Measurements from ENCODE around the gene PIGT.
A peak's percentile ranks its signal among the peaks of the same experiment; 100 is the strongest.

Gene PIGT

DNA sequence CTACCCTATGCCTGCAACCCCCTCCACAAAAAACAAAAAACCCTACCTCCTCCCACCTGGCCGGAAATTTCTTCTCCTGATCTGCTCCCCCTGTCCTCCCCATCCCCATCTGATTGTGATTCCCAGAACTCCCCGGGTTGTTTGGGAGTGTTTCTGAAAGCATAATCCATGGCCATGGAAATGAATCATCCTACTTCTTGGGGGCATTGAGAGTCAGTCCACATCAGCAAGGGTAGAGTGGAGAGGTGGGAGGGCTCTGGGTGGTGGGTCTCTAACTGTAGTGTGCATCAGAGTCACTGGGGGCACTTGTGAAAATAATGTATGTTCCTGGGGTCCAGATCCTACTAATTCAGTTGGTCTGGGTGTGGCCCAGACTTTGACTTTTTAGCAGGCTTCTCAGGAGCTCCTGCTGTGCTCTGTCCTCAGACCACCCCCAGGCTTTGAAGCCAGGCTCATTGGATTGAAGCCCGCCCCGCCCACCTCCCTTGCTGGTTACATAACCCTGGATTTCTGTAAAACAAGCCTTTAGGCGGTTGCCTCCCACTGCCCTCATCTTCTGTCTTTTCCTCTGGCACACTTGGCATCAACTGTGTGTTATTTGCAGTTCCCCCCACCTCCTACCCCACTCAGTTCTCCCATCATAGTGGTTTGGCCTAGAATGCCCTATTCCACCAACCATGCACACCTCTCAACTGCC lies 10.5 kb downstream of the PIGT start:
- no peak overlapping the region for H3K27ac ChIP-seq
- DNase-seq (ENCODE audit: low read depth, low spot score) = no peak

DNA sequence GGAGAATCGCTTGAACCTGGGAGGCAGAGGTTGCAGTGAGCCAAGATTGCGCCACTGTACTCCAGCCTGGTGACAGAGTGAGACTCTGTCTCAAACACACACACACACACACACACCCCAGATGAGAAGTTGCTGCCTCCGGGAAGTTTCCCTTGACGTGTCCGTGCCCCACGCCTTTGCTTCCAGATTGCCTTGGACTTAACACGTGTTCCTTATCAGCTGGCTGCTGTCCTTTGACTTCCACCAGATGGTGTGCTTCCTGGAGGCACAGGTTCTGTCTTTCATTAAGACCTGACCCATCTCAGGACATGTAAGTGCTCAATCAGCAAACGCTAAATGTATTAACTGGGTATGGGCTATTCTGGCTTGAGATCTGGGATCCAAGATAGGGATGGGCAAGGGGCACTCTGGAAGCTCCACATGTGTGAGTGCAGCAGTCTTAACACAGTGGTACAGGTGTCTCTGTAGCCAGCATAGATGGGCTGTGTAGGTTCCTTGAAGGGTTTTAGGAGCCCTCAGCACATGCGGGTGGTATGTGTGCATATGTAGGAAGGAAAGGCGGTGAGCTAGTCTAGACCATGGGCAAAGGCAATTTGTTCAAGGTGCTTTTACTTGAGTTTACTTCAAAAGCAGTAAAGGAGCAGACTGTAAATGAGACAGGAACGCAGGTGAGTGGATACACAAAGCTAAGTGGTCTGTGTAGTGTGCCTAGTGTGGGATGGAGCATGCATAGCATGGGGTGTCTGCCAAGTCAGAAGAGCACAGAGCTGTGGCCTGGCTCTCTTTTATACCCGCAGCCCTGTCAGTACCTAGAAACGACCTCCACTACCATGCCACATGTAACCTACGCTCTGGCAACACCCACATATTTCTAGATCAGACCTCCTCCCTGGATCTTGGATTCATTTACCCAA lies 11.6 kb downstream of the PIGT start:
- no peak for DNase-seq (ENCODE audit: low read depth, low spot score)
- H3K27ac ChIP-seq = no peak overlapping the region

GRCh38 chr20:45429618-45430017 lies 13.7 kb downstream of the PIGT start:
- DNase-seq (ENCODE audit: low read depth, low spot score) = no peak
- H3K27ac ChIP-seq = no peak overlapping the region

GRCh38 chr20:45432294-45432693 lies 16.4 kb downstream of the PIGT start:
- H3K27ac ChIP-seq = no peak overlapping the region
- DNase-seq (ENCODE audit: low read depth, low spot score) = no peak

GRCh38 chr20:45433316-45433715 lies 17.4 kb downstream of the PIGT start:
- DNase-seq (ENCODE audit: low read depth, low spot score) = no peak

DNA sequence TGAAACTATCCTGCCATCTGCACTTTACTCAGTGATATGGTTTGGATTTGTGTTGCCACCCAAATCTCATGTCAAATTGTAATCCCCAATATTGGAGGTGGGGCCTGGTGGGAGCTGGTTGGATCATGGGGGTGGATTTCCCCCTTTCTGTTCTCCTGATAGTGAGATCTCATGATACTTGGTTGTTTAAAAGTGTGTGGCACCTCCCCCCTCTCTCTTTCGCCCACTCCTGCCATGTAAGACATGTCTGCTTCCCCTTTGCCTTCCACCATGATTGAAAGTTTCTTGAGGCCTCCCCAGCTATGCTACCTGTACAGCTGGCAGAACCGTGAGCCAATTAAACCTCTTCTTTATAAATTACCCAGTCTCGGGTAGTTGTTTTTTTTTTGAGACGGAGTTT lies 18.0 kb downstream of the PIGT start:
- H3K27ac ChIP-seq = no peak overlapping the region
- DNase-seq (ENCODE audit: low read depth, low spot score) = no peak

More at GRCh38 chr20:45433316-45433715, 17.4 kb downstream of the PIGT start:
- no peak overlapping the region for H3K27ac ChIP-seq

GRCh38 chr20:45436732-45437485 lies 21.0 kb downstream of the PIGT start:
- DNase-seq (ENCODE audit: low read depth, low spot score) = no peak
- H3K27ac ChIP-seq = no peak overlapping the region

- no peak overlapping the region for H3K27ac ChIP-seq
- no peak for DNase-seq (ENCODE audit: low read depth, low spot score)
These were observed 24.5 kb downstream of the PIGT start for GRCh38 chr20:45440424-45440823.

DNA sequence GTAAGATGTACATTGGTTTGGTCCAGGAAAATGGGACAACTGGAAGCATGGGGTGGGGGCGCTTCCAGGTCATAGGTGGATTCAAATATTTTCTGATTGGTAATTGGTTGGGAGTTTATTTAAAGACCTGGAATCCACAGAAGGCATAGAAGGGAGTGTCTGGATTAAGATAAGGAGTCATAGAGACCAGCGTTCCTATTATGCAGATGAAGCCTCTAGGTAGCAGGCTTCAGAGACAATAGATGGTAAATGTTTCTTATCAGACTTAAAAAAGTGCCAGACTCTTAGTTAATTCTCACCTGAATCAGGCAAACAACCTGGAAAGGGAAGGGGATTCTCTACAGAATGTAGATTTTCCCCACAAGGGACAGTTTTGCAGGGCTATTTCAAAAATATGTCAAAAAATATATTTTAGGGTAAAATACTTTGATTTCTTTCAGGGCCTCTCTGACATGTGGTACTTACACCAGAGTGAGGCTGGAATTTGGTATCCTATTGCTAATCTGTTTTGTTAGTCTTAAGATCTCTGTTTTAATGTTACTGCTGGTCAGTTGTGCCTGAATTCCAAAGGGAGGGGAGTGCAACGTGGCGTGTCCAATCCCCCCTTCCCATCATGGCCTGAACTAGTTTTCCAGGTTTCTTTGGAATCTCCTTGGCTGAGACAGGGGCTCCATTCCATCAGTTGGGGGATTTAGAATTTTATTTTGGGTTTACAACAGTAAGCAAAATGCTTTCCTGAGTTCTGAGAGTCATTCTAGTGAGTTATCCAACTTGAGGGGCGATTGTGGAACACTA lies 25.1 kb downstream of the PIGT start:
- H3K27ac ChIP-seq = no peak overlapping the region
- no peak for DNase-seq (ENCODE audit: low read depth, low spot score)

- DNase-seq (ENCODE audit: low read depth, low spot score) = no peak
- H3K27ac ChIP-seq = no peak overlapping the region
These were observed 25.8 kb downstream of the PIGT start for GRCh38 chr20:45441746-45442145.

GRCh38 chr20:45444050-45444449 lies 28.1 kb downstream of the PIGT start:
- DNase-seq (ENCODE audit: low read depth, low spot score) = no peak
- H3K27ac ChIP-seq = no peak overlapping the region

- H3K27ac ChIP-seq = no peak overlapping the region
- DNase-seq (ENCODE audit: low read depth, low spot score) = no peak
These were observed 30.0 kb downstream of the PIGT start for GRCh38 chr20:45445805-45446562.

DNA sequence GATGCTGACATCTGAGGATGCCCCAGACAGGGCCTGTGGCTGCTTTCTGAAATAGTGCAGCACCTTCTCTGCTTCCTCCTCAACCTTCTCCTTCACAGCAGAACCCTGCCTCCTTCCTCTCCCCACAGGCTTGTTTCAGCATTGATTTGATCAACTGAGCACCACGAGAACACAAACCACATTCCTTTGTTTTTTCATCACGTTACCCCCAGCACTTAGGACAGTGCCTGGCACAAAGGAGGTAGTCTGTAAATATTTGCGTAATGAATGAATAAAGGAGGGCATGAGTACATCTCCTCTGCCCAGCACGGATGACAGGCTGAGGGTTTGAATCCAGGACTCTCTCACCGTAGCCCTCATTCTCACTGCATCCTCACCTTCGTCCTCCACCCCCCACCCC lies 32.3 kb downstream of the PIGT start:
- DNase-seq (ENCODE audit: low read depth, low spot score) = no peak

GRCh38 chr20:45449528-45449927 lies 33.6 kb downstream of the PIGT start:
- no peak for DNase-seq (ENCODE audit: low read depth, low spot score)
- H3K27ac ChIP-seq = no peak overlapping the region

More for the DNA sequence above, 32.3 kb downstream of the PIGT start:
- H3K27ac ChIP-seq = no peak overlapping the region

- DNase-seq (ENCODE audit: low read depth, low spot score) = peak; percentile 3
- no peak overlapping the region for H3K27ac ChIP-seq
These were observed 34.3 kb downstream of the PIGT start for GRCh38 chr20:45450097-45450818.

- DNase-seq (ENCODE audit: low read depth, low spot score) = no peak
These were observed 36.3 kb downstream of the PIGT start for GRCh38 chr20:45452238-45452637.

DNA sequence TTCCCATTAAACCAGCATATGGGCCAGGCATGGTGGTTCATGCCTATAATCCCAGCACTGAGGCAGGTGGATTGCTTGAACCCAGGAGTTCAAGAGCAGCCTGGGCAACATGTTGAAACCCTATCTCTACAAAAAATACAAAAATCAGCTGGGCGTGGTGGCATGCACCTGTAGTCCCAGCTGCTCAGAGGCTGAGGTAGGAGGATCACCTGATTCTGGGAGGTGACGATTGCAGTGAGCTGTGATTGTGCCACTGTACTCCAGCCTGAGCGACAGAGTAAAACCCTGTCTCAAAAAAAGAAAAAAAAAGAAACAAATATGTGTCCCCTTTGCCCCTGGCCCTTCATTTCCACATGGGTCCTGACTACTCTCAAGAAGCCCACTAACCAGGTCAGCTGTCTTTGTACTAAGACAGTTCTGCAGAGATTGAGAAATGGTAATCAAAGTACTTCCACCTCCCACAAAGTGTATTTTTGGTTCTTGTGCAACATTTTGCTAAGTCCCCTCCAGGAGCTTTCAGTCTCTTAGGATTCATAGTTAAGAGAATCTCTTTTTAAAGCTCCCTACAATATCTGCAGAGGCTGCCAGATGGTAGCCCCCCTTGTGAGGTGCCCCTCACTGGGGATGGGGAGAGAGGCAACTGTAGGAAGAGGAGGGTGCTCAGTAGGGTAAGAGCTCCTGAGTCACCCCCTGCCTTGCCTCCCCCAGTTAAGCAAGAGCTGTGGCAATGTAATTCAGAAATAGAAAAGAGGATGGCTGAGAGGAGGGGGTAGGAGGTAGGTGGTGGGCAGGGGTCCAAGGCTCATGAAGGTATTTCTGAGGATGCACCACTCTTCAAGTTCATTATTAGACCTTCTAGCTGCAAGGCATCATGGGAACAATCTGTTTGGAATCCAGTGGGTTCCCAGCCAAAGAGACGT lies 37.1 kb downstream of the PIGT start:
- DNase-seq (ENCODE audit: low read depth, low spot score) = no peak
- no peak overlapping the region for H3K27ac ChIP-seq

More at GRCh38 chr20:45452238-45452637, 36.3 kb downstream of the PIGT start:
- H3K27ac ChIP-seq = no peak overlapping the region

DNA sequence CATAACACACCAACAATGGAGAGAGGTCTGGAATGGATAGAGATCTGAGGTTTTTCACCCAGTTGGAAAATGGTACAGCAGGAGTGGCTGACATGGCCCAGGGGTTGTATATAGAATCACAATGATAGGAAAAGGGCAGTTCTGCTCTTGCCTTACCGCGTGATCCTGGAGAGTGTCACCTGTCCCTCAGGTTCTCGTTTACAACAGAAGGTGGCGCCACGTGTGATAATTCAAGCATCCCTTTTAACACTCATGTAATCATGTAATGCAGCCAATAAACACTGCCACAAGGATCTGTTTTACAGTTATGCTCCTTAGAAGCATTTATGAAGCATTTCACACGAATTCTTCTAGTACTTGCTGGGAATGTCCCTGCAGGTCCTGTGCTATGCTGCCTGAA lies 40.7 kb downstream of the PIGT start:
- no peak overlapping the region for H3K27ac ChIP-seq
- DNase-seq (ENCODE audit: low read depth, low spot score) = no peak
